Parathyroid adenoma (tissue), 2 donors: ENCODE data around the gene STAT2.
A peak's percentile ranks its signal among the peaks of the same experiment; 100 is the strongest.

Experiments used
- H2AFZ ChIP-seq: fragments of 300-600 bp; sonication (generic); one replicate; pipeline ENCODE4 v1.7.0; 2017; ENCODE audit warnings: antibody characterized with exemption, mild to moderate bottlenecking
- H3K27ac ChIP-seq: fragments of 300-600 bp; sonication (generic); one replicate; pipeline ENCODE4 v1.7.0; 2017
- H3K27me3 ChIP-seq: fragments of 300-600 bp; sonication (generic); one replicate; pipeline ENCODE4 v1.7.0; 2017; ENCODE audit warnings: low read length; ENCODE audit not compliant: control insufficient read depth, insufficient read depth
- H3K36me3 ChIP-seq: fragments of 300-600 bp; sonication (generic); one replicate; pipeline ENCODE4 v1.7.0; 2017; ENCODE audit warnings: low read length; ENCODE audit not compliant: control insufficient read depth, insufficient read depth
- H3K4me1 ChIP-seq: fragments of 300-600 bp; sonication (generic); one replicate; pipeline ENCODE4 v1.7.0; 2017; ENCODE audit warnings: control low read depth
- H3K4me2 ChIP-seq: fragments of 300-600 bp; sonication (generic); one replicate; pipeline ENCODE4 v1.7.0; 2017; ENCODE audit warnings: low read length
- H3K4me3 ChIP-seq: fragments of 300-600 bp; sonication (generic); one replicate; pipeline ENCODE4 v1.7.0; 2017; ENCODE audit warnings: low read depth, low read length
- H3K79me2 ChIP-seq: fragments of 300-600 bp; sonication (generic); one replicate; pipeline ENCODE4 v1.7.0; 2017; ENCODE audit warnings: control low read depth
- H3K9ac ChIP-seq: fragments of 300-600 bp; sonication (generic); one replicate; pipeline ENCODE4 v1.7.0; 2017; ENCODE audit warnings: mild to moderate bottlenecking
- H3K9me3 ChIP-seq: fragments of 300-600 bp; sonication (generic); one replicate; pipeline ENCODE4 v1.7.0; 2017; ENCODE audit warnings: low read length; ENCODE audit not compliant: control insufficient read depth
- CTCF ChIP-seq: fragments of 300-600 bp; sonication (generic); IDR thresholded peaks from one replicate; pipeline ENCODE4 v1.7.0; 2017; ENCODE audit warnings: antibody characterized with exemption, mild to moderate bottlenecking
- donor health status: primary hyperparathyroidism.

Gene STAT2

GRCh38 chr12:56321027-56321426, 38.9 kb downstream of the STAT2 start:
- Histone ChIP-seq H3K27me3 (no peaks in the 10 kb centered on the region), H3K9me3 (no peaks in the 10 kb centered on the region), H3K4me3 (no peak overlapping the region), H3K79me2 (no peaks in the 10 kb centered on the region), H3K36me3 (no peaks in the 10 kb centered on the region), H3K9ac (no peak overlapping the region), H3K27ac (no peak overlapping the region), H2AFZ (no peak overlapping the region), H3K4me1 (peaks cover 3% of the 10 kb centered on the region), H3K4me2 (no peak overlapping the region)
- TF ChIP-seq CTCF = no peak

DNA sequence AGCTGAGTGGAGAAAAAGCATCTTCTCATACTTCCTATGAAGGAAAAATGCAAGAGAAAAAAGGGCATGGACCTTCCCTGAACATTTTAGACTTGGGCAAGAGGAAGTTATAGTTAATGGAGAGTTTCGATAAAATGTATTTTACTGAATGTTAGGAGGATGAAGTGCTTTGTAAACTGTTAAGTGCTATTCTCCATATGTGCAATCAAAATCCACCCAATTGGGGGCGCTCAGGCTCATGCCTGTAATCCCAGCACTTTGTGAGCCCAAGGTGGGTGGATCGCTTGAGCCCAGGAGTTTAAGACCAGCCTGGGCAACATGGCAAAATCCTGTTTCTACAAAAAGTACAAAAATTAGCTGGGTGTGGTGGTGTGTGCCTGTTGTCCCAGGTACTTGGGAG, 42.2 kb downstream of the STAT2 start:
- no peaks in the 10 kb centered on the region for H3K36me3 ChIP-seq

GRCh38 chr12:56315622-56316473, 44.1 kb downstream of the STAT2 start, which contains the start of gene CNPY2:
TSS of gene CNPY2 (minus strand) at chr12:56315988. CDS start at chr12:56315217, 771 bp downstream.
- peak; percentile 31 for TF ChIP-seq CTCF
- Histone ChIP-seq H3K36me3 (no peaks in the 10 kb centered on the region), H3K4me2 (peak within 1 kb of the TSS; percentile 98), H3K79me2 (peaks cover 10% of the 10 kb centered on the region), H3K9me3 (no peaks in the 10 kb centered on the region), H3K9ac (peak within 1 kb of the TSS; percentile 74), H3K27ac (peak within 1 kb of the TSS; percentile 96), H3K4me1 (peaks cover 10% of the 10 kb centered on the region), H3K27me3 (no peaks in the 10 kb centered on the region), H3K4me3 (peak within 1 kb of the TSS; percentile 96), H2AFZ (peak within 1 kb of the TSS; percentile 71)

More for the DNA sequence above, 42.2 kb downstream of the STAT2 start:
- no peaks in the 10 kb centered on the region for H3K27me3 ChIP-seq
- no peak overlapping the region for H3K27ac ChIP-seq
- no peaks in the 10 kb centered on the region for H3K9me3 ChIP-seq
- H3K4me1 ChIP-seq = peaks cover 10% of the 10 kb centered on the region
- no peak overlapping the region for H3K9ac ChIP-seq
- TF ChIP-seq CTCF = no peak
- H2AFZ ChIP-seq = no peak overlapping the region
- no peak overlapping the region for H3K4me2 ChIP-seq
- no peak overlapping the region for H3K4me3 ChIP-seq
- peaks cover 10% of the 10 kb centered on the region for H3K79me2 ChIP-seq

DNA sequence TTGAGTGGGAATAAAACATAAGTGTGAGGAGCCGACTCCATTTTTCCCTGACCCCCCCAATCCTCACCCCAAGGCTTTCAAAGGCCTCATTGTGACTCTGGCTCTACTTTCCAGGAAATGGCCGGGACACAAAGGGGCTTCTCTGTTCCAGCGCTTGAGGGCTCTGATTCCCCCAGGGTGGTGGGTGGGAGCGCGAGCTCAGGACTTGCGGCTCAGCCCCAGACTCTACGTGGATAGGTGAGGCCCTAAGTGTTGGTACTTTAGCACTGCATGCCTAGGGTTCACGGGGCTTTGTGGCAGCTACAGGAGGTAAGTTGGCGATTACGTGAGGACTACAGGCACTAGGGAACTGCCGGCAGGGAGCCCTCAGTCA, 44.7 kb downstream of the STAT2 start:
- Histone ChIP-seq H3K36me3 (no peaks in the 10 kb centered on the region), H3K27ac (peak overlapping the region; percentile 96), H3K4me1 (peaks cover 10% of the 10 kb centered on the region), H3K79me2 (peaks cover 10% of the 10 kb centered on the region), H3K4me2 (peak overlapping the region; percentile 98), H3K9ac (peak overlapping the region; percentile 74), H3K4me3 (peak overlapping the region; percentile 96), H2AFZ (peak overlapping the region; percentile 71), H3K9me3 (no peaks in the 10 kb centered on the region), H3K27me3 (no peaks in the 10 kb centered on the region)
- TF ChIP-seq CTCF = no peak

DNA sequence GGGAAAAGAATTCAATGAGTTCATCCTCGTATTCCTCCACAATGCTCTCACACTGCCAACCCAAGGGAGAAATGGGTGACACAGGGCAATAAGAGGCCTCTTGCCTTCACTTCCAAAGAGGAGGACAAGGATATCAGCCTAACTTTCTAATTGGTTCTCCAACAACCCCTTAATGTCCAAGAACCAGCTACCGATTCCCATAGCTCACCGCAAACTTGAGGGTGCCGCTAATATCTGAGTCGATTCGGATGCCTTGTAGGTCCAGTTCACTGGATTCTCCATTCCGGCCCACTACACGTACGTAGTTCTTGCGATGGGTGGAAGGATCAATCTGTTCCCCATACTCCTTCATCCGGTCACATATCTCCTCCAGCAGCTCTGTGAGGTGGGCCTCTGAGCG, 48.9 kb downstream of the STAT2 start:
- Histone ChIP-seq H3K4me1 (peaks cover 7% of the 10 kb centered on the region), H2AFZ (no peak overlapping the region), H3K4me2 (no peak overlapping the region), H3K36me3 (no peaks in the 10 kb centered on the region), H3K27me3 (no peaks in the 10 kb centered on the region), H3K79me2 (peaks cover 12% of the 10 kb centered on the region), H3K9ac (no peak overlapping the region), H3K9me3 (no peaks in the 10 kb centered on the region), H3K27ac (no peak overlapping the region), H3K4me3 (no peak overlapping the region)
- no peak for TF ChIP-seq CTCF
